IMR-90 (cell line): ENCODE measurements around the gene UBE2K. TPM values are rescaled to one million over a fixed set of nuclear protein-coding genes. Genes with fewer than 3 reads are reported as not detected.

Experiments
- ATAC-seq: fragments of 200-7000 bp; cut with Tn5 transposase; 2 replicates; pipeline ENCODE4 v1.9.1; 2020; ENCODE audit warnings: low read depth, mild to moderate bottlenecking, moderate library complexity
- BruUV-seq: library from RNA; stranded (reverse); fragments of 400-500 nt; replicated peaks from 2 replicates; lab custom pipeline; 2021; lab: Mats Ljungman, UMichigan
- CTCF ChIA-PET: fragments of 300-600 bp; formaldehyde crosslinking; extraction: SDS; loops from one replicate; lab custom pipeline; 2021; ENCODE audit warnings: antibody characterized with exemption; lab: Yijun Ruan, JAX
- POLR2A ChIA-PET: fragments of 300-600 bp; sonication (Branson Sonifier 250); formaldehyde crosslinking; loops from one replicate; lab custom pipeline; 2022; ENCODE audit warnings: antibody characterized with exemption; ENCODE audit not compliant: unreplicated experiment; lab: Charles Lee
- DNase-seq: peaks from one replicate; pipeline ENCODE4 v3.0.0; 2013
- H2AFZ ChIP-seq: replicated peaks from 2 replicates; pipeline ENCODE3; 2013; ENCODE audit warnings: low read length, mild to moderate bottlenecking; ENCODE audit not compliant: poor library complexity
- H2AK5ac ChIP-seq: 2 replicates; pipeline ENCODE4 v1.6.1; 2013; ENCODE audit warnings: low read depth, low read length, inconsistent platforms
- H2AK9ac ChIP-seq: replicated peaks from 2 replicates; pipeline ENCODE3; 2013; ENCODE audit warnings: mild to moderate bottlenecking, low read depth, low read length, moderate library complexity; ENCODE audit not compliant: poor library complexity
- H2BK120ac ChIP-seq: 2 replicates; pipeline ENCODE4 v1.6.1; 2013; ENCODE audit warnings: low read depth, low read length, inconsistent platforms
- H2BK15ac ChIP-seq: 3 replicates; pipeline ENCODE4 v1.6.1; 2013; ENCODE audit warnings: low read depth, low read length, inconsistent platforms
- H2BK20ac ChIP-seq: 2 replicates; pipeline ENCODE4 v1.6.1; 2013; ENCODE audit warnings: low read depth, mild to moderate bottlenecking, inconsistent platforms, low read length, moderate library complexity
- H2BK5ac ChIP-seq: 2 replicates; pipeline ENCODE4 v1.6.1; 2013; ENCODE audit warnings: mild to moderate bottlenecking, low read depth, low read length, inconsistent platforms; ENCODE audit not compliant: poor library complexity, severe bottlenecking
- H3K14ac ChIP-seq: replicated peaks from 2 replicates; pipeline ENCODE4 v1.6.1; 2013; ENCODE audit warnings: low read depth, low read length, inconsistent platforms
- H3K18ac ChIP-seq: 2 replicates; pipeline ENCODE4 v1.6.1; 2013; ENCODE audit warnings: low read depth, low read length, control low read depth
- H3K23ac ChIP-seq: 2 replicates; pipeline ENCODE4 v1.6.1; 2013; ENCODE audit warnings: low read depth, low read length, inconsistent platforms
- H3K27ac ChIP-seq: 2 replicates; pipeline ENCODE4 v1.5.1; 2013; ENCODE audit warnings: mild to moderate bottlenecking, control low read depth, low read length; ENCODE audit not compliant: insufficient read depth
- H3K27me3 ChIP-seq: 2 replicates; pipeline ENCODE4 v1.6.1; 2013; ENCODE audit warnings: low read length; ENCODE audit not compliant: control insufficient read depth, insufficient read depth
- H3K36me3 ChIP-seq: 2 replicates; pipeline ENCODE4 v1.6.1; 2013; ENCODE audit warnings: low read length, mixed read lengths; ENCODE audit not compliant: control insufficient read depth, insufficient read depth
- H3K4ac ChIP-seq: 2 replicates; pipeline ENCODE4 v1.6.1; 2013; ENCODE audit warnings: low read depth, low read length, inconsistent platforms
- H3K4me1 ChIP-seq: 2 replicates; pipeline ENCODE4 v1.6.1; 2013; ENCODE audit warnings: low read length, mixed read lengths; ENCODE audit not compliant: control insufficient read depth, insufficient read depth
- H3K4me2 ChIP-seq: 2 replicates; pipeline ENCODE4 v1.6.1; 2013; ENCODE audit warnings: low read depth, mild to moderate bottlenecking, control low read depth, low read length, moderate library complexity
- H3K4me3 ChIP-seq: 2 replicates; pipeline ENCODE4 v1.5.1; 2013; ENCODE audit warnings: low read depth, mild to moderate bottlenecking, control low read depth, low read length, moderate library complexity; ENCODE audit not compliant: insufficient read depth
- H3K56ac ChIP-seq: 2 replicates; pipeline ENCODE4 v1.6.1; 2013; ENCODE audit warnings: low read length, inconsistent platforms; ENCODE audit not compliant: insufficient read depth; ENCODE audit errors: extremely low read depth
- H3K79me1 ChIP-seq, 2 experiments: 2 replicates each; pipeline ENCODE4 v1.6.1; 2013; ENCODE audit warnings: low read length in 2 of 2, inconsistent platforms in 1 of 2, low read depth in 1 of 2
- H3K9ac ChIP-seq: 2 replicates; pipeline ENCODE4 v1.6.1; 2013; ENCODE audit warnings: low read depth, low read length, control low read depth
- H3K9me1 ChIP-seq: 2 replicates; pipeline ENCODE4 v1.6.1; 2013; ENCODE audit warnings: low read length, inconsistent platforms; ENCODE audit not compliant: insufficient read depth
- H3K9me3 ChIP-seq: 2 replicates; pipeline ENCODE4 v1.6.1; 2013; ENCODE audit warnings: low read length; ENCODE audit not compliant: control insufficient read depth, insufficient read depth
- H4K20me1 ChIP-seq: 2 replicates; pipeline ENCODE4 v1.6.1; 2013; ENCODE audit warnings: low read length, inconsistent platforms; ENCODE audit not compliant: insufficient read depth
- H4K5ac ChIP-seq: 2 replicates; pipeline ENCODE4 v1.6.1; 2013; ENCODE audit warnings: mild to moderate bottlenecking, low read depth, low read length, control low read depth
- H4K8ac ChIP-seq, 2 experiments: 2 replicates each; pipeline ENCODE4 v1.6.1; 2013; ENCODE audit warnings: low read depth in 2 of 2, low read length in 2 of 2, control low read depth in 1 of 2, inconsistent platforms in 1 of 2
- H4K91ac ChIP-seq: 2 replicates; pipeline ENCODE4 v1.6.1; 2013; ENCODE audit warnings: low read depth, low read length, inconsistent platforms; ENCODE audit not compliant: insufficient read depth
- BHLHE40 ChIP-seq: fragments of 150-350 bp; IDR thresholded peaks from 2 replicates; pipeline ENCODE4 v1.6.1; 2016; ENCODE audit warnings: mild to moderate bottlenecking, low read depth, low read length
- CEBPB ChIP-seq: IDR thresholded peaks from 2 replicates; pipeline ENCODE4 v1.6.1; 2012; ENCODE audit warnings: low read depth, low read length, improper control_type of control experiment
- CHD1 ChIP-seq: IDR thresholded peaks from 2 replicates; pipeline ENCODE4 v1.6.1; 2012; ENCODE audit warnings: low read depth, low read length, improper control_type of control experiment
- ELK1 ChIP-seq: fragments of 150-350 bp; IDR thresholded peaks from 2 replicates; pipeline ENCODE4 v1.6.1; 2016; ENCODE audit warnings: low read depth, mild to moderate bottlenecking, low read length, moderate library complexity, borderline replicate concordance
- FOS ChIP-seq: fragments of 150-350 bp; IDR thresholded peaks from 2 replicates; pipeline ENCODE4 v1.6.1; 2016; ENCODE audit warnings: low read depth, low read length
- MAFK ChIP-seq: IDR thresholded peaks from 2 replicates; pipeline ENCODE4 v1.6.1; 2012; ENCODE audit warnings: low read depth, low read length, improper control_type of control experiment
- MAZ ChIP-seq: IDR thresholded peaks from 2 replicates; pipeline ENCODE4 v1.6.1; 2012; ENCODE audit warnings: low read depth, mild to moderate bottlenecking, low read length, improper control_type of control experiment, moderate library complexity, borderline replicate concordance
- MXI1 ChIP-seq: IDR thresholded peaks from 2 replicates; pipeline ENCODE4 v1.6.1; 2012; ENCODE audit warnings: low read depth, mild to moderate bottlenecking, low read length, moderate library complexity, borderline replicate concordance
- NFE2L2 ChIP-seq: fragments of 150-350 bp; IDR thresholded peaks from 2 replicates; pipeline ENCODE4 v1.6.1; 2016; ENCODE audit warnings: low read depth, mild to moderate bottlenecking, low read length
- POLR2A ChIP-seq: IDR thresholded peaks from 2 replicates; pipeline ENCODE4 v1.6.1; 2012; ENCODE audit warnings: mild to moderate bottlenecking, low read depth, low read length
- RAD21 ChIP-seq: IDR thresholded peaks from 2 replicates; pipeline ENCODE4 v1.6.1; 2012; ENCODE audit warnings: low read length, improper control_type of control experiment
- RCOR1 ChIP-seq: IDR thresholded peaks from 2 replicates; pipeline ENCODE4 v1.6.1; 2012; ENCODE audit warnings: mild to moderate bottlenecking, low read length, improper control_type of control experiment; ENCODE audit not compliant: insufficient replicate concordance
- RFX5 ChIP-seq: IDR thresholded peaks from 2 replicates; pipeline ENCODE4 v1.8.0; 2012; ENCODE audit warnings: low read depth, mild to moderate bottlenecking, low read length, moderate library complexity
- SMC3 ChIP-seq: fragments of 150-350 bp; IDR thresholded peaks from 2 replicates; pipeline ENCODE4 v1.6.1; 2016; ENCODE audit warnings: low read depth, mild to moderate bottlenecking, antibody characterized with exemption, low read length, moderate library complexity
- WGBS, 2 experiments: methylation state at CpG; one replicate each; pipeline versions ENCODE4 v1.1.5 to v1.1.7; 2013; ENCODE audit warnings: missing lambda C conversion rate in 2 of 2; ENCODE audit not compliant: insufficient read length in 1 of 2; ENCODE audit errors: extremely low coverage in 2 of 2; 5-methylcytosine and 5-hydroxymethylcytosine counted together
- dilution Hi-C: fragments of 300-500 bp; cut with HindIII; formaldehyde crosslinking; loops from one replicate; pipeline ENCODE4 v1.14.3; 2018; ENCODE audit warnings: low sequenced_read_pairs; ENCODE audit not compliant: unreplicated experiment
- in situ Hi-C: fragments of 300-500 bp; cut with MboI; formaldehyde crosslinking; loops from 3 replicates; pipeline ENCODE4 v1.14.3; 2019; ENCODE audit warnings: low sequenced_read_pairs, inconsistent platforms, mixed read lengths
- intact Hi-C: fragments of 100-400 bp; cut with micrococcal nuclease; formaldehyde crosslinking; loops from 2 replicates; pipeline ENCODE4 v1.10.0; 2022
- polyA plus RNA-seq, 3 experiments: library from polyadenylated mRNA; depleted of rRNA; stranded (reverse); fragments of >200 nt; gene quantifications; 2 replicates each; pipeline ENCODE4 v1.2.3, GENCODE V29; 2012; ENCODE audit warnings: low replicate concordance in 1 of 3
- total RNA-seq: library from RNA; depleted of rRNA; stranded (reverse); fragments of >200 nt; gene quantifications from 2 replicates; pipeline ENCODE4 v1.2.3, GENCODE V29; 2012
- TF ChIP-seq, protein P1 (sequence below): fragments of 150-350 bp; IDR thresholded peaks from 2 replicates; pipeline ENCODE4 v1.6.1; 2017; ENCODE audit warnings: mild to moderate bottlenecking, antibody characterized with exemption, low read length, low read depth
- TF ChIP-seq, protein P2 (sequence below): conservative IDR thresholded peaks from 2 replicates; pipeline ENCODE4 v1.5.1; 2012; ENCODE audit warnings: mild to moderate bottlenecking, low read depth, low read length, improper control_type of control experiment

Gene UBE2K
- total and polyA plus RNA-seq, 2 of the 4 experiments (the other 2 are of a cell fraction), result 17.7 to 44.8 TPM

- DNase-seq (no peak), ATAC-seq (no peak)
- Histone ChIP-seq H4K5ac (no peak overlapping the region), H3K27me3 (no peaks in the 10 kb centered on the region), H2AFZ (no peak overlapping the region), H2BK20ac (no peak overlapping the region), H2BK5ac (no peak overlapping the region), H4K8ac (no peak overlapping the region), H2AK5ac (no peak overlapping the region), H3K56ac (no peak overlapping the region), H3K4me1 (0 out of 2 replicates have a peak, but pooled peaks cover 2% of the 10 kb centered on the region), H4K91ac (no peak overlapping the region), H3K27ac (no peak overlapping the region), H3K9me3 (no peaks in the 10 kb centered on the region), H3K4me2 (no peak overlapping the region), H4K20me1 (no peaks in the 10 kb centered on the region; the same call in none of the 2 replicates), H3K9ac (no peak overlapping the region), H3K4ac (no peak overlapping the region), H2AK9ac (no peak overlapping the region), H3K4me3 (no peak overlapping the region), H2BK120ac (no peak overlapping the region), H3K9me1 (peaks cover 5% of the 10 kb centered on the region), H3K14ac (no peak overlapping the region), H3K36me3 (no peaks in the 10 kb centered on the region; the same call in none of the 2 replicates), H2BK15ac (no peak overlapping the region), H3K18ac (no peak overlapping the region), H3K23ac (no peak overlapping the region), H3K79me1 (peaks cover 0 to 6% of the 10 kb centered on the region in 2 experiments; a peak in 1 of 4 replicates)
- dilution Hi-C loops, result no loop called here
- ChIA-PET CTCF (no interaction called here), POLR2A (no interaction called here)
- intact Hi-C loops, result no loop called here
- in situ Hi-C loops, result no loop called here
- 100% methylated on average over 6 of the region's 9 CpGs; no CpG with 5 or more reads in 1 of the 2 experiments for WGBS, 2 experiments
- no TSS peak for BruUV-seq
- TF ChIP-seq POLR2A (no peak), BHLHE40 (no peak), CEBPB (no peak), RAD21 (no peak), CHD1 (no peak), SMC3 (no peak), NFE2L2 (no peak), RCOR1 (no peak), MAFK (no peak), ELK1 (no peak), MXI1 (no peak), FOS (no peak), MAZ (no peak), RFX5 (no peak)
- TF ChIP-seq, protein P1, sequence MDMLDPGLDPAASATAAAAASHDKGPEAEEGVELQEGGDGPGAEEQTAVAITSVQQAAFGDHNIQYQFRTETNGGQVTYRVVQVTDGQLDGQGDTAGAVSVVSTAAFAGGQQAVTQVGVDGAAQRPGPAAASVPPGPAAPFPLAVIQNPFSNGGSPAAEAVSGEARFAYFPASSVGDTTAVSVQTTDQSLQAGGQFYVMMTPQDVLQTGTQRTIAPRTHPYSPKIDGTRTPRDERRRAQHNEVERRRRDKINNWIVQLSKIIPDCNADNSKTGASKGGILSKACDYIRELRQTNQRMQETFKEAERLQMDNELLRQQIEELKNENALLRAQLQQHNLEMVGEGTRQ, result no peak
- TF ChIP-seq, protein P2, sequence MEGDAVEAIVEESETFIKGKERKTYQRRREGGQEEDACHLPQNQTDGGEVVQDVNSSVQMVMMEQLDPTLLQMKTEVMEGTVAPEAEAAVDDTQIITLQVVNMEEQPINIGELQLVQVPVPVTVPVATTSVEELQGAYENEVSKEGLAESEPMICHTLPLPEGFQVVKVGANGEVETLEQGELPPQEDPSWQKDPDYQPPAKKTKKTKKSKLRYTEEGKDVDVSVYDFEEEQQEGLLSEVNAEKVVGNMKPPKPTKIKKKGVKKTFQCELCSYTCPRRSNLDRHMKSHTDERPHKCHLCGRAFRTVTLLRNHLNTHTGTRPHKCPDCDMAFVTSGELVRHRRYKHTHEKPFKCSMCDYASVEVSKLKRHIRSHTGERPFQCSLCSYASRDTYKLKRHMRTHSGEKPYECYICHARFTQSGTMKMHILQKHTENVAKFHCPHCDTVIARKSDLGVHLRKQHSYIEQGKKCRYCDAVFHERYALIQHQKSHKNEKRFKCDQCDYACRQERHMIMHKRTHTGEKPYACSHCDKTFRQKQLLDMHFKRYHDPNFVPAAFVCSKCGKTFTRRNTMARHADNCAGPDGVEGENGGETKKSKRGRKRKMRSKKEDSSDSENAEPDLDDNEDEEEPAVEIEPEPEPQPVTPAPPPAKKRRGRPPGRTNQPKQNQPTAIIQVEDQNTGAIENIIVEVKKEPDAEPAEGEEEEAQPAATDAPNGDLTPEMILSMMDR, result no peak
Observed at GRCh38 chr4:39821951-39822350, 124.0 kb downstream of the UBE2K start.
